ENCODE data around the gene ABCA7.

Gene ABCA7

DNA sequence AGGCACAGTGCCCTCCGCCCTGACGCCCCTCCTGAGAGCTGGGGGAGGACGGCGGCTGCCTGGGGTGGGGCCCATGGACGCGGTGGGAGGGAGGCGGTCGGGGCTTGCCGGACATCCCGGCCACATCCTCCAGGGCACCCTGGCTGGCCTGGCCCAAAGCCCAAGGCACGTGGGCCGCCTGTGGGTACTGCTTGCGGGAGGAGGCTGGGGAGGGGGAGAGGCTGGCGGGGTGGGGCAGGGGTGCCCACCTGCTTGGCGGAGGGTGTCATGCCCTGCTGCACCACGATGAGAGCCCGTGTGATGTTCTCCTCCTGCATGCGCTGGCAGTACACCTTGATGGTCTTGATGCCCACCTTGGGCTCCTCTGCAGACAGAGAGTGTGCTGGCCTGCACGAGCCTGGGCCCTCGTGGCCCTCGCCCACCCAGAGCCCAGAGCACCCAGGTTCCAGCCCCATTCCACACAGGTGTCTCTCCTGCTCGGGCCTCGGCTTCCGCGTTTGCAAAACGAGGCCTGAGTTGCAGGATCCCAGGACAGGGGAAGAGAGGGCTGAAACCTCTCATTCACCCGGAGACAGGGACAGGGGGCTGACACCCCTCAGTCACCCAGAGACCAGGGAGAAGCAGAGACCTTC lies 51.8 kb downstream of the ABCA7 start:
- no peak for DNase-seq

DNA sequence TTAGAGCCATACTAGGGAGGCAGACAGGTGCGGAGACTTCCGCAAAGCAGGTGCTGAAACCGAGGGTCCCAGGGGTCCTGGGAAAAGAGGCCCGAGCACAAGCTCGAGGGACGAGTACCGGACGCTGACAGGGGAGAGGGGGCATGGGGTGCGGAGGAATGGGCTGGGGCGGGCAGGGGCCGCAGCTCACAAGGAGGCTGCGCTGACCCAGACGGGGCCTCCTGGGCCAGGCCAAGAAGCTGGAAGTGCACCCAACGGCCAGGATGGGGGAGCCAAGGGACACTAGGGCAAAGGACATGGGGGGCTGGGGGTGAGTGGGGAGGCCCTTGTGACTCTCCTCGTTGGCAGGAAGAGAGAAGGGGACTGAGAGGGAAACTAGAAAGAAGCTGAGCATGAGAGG lies 53.4 kb downstream of the ABCA7 start:
- DNase-seq: no peak

DNA sequence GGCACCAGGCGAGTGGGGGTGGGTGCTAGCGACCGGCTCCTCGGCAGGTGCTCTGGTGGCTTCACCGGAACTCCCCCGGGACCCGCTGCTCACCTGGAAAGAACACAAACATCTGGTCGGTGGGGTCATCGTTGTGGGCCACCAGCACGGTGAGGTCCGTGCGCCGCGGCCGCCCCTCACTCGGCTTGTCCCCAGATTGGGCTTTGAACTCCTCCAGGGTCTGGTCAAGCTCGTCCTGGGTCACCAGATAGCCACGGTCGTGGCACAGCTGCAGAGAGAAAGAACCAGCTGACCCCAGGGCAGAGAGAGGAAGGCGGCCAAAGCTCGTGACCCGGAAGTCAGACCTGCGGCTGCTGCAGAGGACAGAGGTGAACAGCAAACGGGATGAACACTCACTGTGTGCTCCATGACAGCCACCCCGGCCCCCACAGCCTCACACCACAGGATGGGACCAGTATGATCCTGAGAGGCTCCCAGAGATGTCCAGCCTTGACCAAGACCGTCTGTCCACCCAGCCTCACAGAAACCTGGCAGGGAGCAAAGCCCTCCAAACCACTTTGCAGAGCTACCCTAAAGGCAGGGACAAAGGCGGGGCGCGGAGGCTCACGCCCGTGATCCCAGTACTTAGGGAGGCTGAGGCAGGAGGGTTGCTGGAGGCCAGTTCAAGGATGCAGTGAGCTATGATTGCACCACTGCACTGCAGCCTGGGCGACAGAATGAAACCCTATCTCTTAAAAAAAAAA lies 54.1 kb downstream of the ABCA7 start:
- no peak for DNase-seq

DNA sequence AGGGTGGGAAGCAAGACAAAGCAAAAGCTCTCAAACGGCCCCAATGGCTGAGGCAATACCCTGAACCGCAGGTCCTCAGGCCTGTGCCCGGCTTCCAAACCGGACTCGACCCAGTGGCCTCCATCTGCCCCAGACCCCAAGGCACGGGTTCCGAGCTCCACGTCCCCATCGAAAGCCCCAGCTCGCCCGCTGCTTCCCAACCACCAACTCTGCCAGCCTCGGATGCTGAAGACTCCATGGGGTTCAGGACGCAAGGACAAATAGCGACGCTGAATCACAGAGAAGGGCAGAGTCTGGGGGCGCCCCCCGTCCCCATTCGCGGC lies 54.7 kb downstream of the ABCA7 start:
- DNase-seq: no peak

DNA sequence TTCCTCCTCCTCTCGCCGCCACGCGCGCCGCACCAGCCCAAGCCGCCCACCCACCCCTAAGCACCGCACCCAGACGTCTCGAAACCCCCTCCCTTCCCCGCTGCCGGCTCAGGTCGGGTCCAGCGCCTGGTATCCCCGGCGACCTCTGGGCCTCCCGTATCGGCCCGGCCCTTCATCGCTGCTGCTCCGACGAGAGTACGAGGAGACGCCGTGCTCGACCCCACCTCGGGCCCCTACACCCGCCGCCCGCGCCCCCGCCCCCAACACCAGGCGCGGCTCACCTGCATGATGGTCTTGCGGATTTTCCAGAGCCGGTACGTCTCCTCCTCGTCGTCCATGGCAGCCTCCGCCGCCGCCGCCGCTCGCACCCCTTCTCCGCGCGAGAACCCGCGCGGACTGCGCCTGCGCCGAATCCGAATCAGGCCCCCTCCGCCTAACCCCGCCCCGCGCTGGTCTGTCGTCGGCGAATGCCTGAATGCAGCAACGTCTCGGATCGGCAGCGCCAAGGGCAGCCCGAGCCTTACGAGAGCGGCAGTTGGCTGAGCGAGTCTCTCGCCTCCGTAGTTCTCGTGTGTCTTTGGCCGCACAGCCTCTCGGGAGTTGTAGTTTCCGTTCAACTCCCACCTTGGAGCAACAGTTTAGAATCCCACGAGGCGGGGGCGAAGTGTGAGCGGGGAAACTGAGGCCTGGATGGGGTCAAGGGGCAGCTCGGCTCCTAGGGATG lies 55.2 kb downstream of the ABCA7 start, which contains the start of gene POLR2E:
POLR2E (minus strand) TSS at position 398 of the 724 bp plus-strand sequence; CDS start at position 338, 60 bp downstream.
- peak; percentile 98 for DNase-seq

DNA sequence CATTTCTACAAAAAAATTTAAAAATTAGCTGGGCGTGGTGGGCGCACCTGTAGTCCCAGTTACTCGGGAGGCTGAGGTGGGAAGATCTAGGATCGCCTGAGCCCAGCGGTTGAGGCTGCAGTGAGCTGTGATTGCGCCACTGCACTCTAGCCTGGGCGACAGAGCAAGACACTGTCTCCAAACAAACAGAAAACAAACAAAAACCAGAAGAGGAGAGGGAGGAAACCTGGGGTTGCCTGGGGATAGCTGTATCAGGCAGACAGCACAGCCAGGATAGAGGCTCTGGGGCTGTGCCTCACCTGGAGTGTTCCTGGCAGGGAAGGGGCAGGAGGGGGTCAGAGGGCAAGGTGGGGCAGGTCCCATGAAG lies 57.9 kb downstream of the ABCA7 start:
- DNase-seq: no peak

DNA sequence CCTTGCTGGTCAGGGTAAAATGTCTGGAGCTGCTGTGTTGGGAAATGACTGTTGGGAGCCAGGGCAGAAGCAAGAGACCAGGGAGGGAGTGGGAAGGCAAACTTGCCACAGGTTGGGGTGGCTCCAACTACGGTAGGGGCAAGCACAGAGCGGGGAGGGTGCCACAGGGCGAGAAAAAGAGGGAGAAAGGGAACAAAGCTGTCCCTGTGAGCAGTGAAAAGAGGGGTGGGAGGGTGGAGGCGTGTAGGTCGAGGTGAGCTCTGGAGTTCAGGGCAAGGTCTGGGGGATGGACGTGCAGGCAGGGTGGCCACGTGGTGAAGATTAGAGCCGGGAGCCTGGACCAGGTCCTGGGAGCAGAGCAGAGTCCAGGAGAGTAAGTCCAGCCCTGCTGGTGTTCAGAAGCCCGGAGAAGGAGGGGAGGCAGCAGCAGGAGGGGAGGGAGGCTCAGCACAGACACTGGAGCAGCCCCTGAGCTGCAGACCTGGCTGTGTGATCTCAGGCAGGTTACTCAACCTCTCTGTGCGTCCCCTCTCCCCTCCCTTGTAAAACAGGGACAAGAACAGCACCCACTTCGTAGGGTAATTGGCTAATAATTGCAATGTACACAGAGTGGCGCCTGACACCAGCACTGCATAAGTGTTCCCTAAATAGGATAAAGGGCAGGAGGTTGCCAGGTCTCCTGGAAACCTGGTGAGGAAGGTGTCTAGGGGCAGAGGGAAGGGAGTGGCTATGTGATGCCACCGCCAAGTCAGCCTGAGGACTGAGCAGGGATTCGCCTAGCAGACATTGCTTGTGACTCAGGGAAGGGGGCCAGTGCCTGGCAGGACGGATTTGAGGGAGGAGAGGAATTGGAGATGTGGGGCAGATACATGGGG lies 58.5 kb downstream of the ABCA7 start:
- DNase-seq: no peak

DNA sequence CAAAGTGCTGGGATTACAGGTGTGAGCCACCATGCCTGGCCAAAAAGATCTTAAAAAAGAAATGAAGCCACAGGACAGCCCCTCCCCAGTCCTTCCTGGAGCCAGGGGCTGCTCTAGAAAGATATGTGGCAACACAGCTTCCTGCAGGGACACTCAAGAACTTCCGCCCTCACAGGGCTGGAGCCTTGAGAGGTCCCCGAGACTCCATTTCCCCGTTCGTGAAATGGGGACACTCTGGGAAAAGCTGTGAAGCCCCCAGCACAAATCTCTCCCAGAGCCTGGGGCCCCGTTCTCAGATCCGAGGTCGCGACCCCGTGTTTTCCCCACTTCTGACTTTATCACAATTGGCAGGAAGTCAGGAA lies 61.4 kb downstream of the ABCA7 start:
- no peak for DNase-seq

DNA sequence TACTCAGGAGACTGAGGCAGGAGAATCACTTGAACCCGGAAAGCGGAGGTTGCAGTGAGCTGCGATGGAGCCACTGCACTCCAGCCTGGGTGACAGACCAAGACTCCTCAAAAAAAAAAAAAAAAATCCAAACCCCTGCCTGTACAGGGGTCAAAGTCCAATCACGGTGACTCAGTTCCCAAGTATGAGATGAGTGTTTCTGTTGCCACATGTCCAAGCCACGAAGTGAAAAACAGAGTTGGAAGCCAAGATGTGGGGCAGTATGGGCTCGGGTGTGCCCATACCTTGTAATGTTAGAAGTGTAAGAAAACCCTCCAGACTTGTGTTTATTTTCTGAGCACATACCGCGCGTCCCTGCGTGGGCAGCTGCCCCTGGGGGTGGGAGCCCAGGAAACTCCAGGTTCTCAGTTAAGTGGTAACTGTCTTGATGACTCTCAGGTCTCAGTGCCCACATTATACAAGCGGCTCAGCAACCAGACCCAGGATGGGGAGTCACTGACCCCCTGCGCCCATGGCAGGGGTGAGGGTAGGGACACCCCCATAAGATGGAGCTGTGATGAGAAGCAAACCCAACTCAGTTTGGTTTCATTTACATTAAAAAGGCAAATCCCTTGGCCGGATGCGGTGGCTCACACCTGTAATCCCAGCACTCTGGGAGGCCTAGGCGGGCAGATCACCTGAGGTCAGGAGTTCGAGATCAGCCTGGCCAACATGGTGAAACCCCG lies 62.7 kb downstream of the ABCA7 start:
- no peak for DNase-seq

DNA sequence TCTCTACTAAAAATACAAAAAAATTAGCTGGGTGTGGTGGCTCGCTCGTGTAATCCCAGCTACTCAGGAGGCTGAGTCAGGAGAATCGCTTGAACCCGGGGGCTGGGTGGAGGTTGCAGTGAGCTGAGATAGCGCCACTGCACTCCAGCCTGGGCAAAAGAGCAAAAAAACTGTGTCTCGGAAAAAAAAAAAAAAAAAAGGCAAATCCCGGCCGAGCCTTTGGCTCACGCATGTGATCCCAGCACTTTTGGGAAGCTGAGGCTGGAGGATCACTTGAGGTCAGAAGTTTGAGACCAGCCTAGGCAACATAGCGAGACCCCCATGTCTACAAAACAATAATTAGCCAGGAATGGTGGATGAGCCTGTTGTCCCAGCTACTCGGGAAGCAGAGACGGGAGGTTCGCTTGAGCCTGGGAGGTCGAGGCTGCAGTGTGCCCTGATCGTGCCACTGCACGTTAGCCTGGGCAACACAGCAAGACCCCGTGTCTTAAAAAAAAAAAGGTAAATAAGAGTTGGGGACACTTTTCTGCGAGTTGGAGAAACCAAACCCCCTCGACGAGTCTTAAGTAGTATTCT lies 63.3 kb downstream of the ABCA7 start:
- DNase-seq: no peak

DNA sequence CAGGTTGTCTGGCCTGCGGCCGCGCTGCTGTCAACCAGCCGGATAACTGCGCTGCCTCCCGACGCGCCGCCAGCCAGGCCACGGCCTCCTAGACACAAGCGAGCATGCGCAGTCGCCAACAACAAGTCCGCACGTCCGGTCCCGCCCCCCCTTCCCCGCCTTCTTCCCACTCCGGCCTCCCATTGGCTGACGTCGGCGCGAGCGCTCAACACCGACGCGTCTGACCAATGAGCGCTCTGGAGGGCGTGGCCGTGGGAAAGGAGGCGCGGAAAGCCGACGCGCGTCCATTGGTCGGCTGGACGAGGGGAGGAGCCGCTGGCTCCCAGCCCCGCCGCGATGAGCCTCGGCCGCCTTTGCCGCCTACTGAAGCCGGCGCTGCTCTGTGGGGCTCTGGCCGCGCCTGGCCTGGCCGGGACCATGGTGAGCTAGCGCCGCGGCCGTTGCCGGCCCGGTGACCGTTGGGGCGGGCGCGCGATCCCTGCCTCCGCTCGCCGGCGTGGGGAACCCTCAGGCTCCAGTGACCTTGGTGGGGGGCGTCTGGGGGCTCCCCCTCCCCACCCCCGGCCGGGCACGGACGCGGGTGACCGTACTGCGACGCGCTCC lies 63.9 kb downstream of the ABCA7 start, which contains the start of gene GPX4:
GPX4 (plus strand) TSS at position 287 of the 603 bp plus-strand sequence; CDS start at position 337, 50 bp downstream.
- peak; percentile 99 for DNase-seq

DNA sequence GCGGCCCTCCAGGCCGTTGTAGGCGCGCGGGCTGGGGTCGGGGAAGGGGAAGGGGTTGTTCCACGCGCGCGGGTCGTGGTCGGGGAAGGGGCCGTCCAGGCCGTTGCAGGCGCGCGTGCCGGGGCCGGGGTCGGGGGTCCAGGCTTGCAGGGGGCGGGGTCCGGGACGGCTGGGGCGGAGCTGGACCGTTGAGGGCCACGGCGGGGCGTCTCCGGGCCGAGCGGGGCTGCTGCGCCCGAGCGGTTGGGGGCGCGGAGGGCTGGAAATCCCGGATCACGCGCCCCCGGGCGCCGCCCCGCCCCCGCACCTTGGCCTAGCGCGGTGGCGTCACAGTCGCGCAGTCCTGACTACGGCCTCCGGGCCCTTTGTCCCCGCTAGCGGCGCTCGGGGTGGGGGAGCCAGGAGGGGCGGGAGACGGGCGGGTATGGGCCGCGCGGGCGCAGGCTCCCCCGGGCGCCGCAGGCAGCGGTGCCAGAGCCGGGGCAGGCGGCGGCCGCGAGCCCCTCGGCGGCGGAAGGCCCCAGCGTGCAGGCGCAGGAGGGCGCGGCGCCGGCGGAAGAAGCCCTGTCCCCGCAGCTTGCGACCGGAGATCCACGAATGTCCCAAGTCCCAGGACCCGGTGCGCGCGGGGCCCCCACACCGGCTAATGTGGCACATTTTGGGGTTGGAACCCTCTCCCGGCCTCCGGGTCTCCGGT lies 64.6 kb downstream of the ABCA7 start:
- DNase-seq: peak; percentile 81

DNA sequence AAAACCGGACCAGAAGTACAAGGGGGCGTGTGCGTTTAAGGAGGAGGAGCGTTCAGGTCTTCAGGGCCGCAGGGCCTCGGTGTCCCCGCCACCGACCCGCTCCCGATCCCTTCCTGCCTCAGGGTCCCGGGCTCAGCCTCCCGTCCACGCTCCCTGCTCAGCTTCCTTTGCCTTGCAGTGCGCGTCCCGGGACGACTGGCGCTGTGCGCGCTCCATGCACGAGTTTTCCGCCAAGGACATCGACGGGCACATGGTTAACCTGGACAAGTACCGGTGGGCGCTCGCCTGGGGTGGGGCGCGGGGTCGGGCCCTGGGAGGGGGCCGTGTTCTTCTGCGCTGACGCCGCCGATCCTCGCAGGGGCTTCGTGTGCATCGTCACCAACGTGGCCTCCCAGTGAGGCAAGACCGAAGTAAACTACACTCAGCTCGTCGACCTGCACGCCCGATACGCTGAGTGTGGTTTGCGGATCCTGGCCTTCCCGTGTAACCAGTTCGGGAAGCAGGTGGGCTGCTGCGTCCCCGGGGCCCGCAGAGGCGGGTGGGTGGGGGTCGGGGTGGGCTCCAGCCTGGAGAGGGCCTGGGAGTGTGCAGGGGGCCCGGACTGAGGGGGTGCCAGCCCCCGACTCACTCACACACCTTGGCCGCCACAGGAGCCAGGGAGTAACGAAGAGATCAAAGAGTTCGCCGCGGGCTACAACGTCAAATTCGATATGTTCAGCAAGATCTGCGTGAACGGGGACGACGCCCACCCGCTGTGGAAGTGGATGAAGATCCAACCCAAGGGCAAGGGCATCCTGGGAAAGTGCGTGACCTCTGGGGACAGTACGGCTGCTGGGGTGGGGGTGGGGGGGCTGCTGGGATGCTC lies 65.3 kb downstream of the ABCA7 start:
- DNase-seq: no peak

DNA sequence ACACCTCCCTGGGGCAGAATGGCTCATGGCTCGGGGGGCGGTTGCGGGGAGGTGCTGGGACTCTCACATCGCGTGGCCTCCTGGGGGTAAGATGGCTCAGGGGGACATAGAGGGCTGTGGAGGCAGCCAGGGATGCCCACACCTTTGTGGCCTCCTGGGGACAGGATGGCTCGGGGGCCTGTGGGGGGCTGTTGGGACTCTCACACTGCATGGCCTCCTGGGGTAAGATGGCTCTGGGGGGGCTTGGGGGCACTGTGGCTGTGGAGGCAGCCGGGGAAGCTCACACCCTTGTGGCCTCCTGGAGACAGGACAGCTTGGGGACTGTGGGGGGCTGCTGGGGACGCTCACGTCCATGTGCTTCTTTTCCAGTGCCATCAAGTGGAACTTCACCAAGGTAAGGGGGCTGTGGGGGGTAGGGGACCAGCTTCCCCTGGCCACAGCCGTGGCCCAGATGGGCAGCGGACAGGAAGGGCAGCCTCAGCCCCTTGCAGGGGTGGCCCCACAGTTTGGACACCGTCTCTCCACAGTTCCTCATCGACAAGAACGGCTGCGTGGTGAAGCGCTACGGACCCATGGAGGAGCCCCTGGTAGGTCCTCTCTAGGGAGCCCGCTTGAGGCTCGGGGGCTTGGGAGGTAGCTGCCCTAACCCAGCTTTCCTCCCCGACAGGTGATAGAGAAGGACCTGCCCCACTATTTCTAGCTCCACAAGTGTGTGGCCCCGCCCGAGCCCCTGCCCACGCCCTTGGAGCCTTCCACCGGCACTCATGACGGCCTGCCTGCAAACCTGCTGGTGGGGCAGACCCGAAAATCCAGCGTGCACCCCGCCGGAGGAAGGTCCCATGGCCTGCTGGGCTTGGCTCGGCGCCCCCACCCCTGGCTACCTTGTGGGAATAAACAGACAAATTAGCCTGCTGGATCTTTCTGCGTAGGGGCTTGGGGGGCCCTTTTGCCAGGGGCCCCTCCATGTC lies 66.2 kb downstream of the ABCA7 start:
- DNase-seq: no peak

DNA sequence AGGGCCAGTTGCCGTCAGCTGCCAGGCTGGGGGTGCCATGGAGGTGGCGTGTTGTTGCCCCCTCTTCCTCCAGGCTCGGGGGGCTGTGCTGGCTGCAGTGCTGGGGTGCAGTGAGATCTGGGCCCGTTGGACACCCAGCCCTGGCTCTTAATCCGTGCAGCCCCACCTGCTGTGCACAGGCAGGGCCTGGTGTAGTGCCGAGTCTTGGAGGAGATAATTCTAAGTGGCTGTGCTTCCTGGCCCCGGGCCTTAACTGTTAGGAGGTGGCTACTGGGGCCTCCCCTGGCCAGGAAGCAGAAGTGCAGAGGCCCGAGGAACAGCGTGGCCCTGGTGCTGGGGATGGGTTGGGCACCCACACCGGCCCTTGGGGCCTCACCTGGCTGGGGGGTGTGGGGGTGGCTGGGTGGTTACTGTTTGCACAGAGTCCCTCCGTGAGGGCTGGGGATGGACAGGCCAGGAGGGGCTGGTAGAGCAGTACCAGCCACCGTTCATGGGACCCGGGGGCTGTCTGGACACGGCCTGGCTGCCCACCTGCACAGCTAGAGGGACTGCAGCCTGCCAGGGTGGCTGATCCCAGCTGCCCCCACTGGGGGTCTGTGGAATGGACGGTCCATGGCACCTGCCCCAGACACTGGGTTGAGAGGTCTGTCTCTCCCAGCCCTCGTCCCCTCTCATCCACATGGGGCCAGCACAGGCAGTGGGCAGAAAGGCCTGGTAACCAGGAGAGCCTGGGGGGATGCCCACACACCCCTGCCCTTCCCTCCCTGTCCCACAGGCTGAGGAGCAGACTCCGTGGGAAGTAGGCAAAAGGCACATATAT lies 67.1 kb downstream of the ABCA7 start:
- DNase-seq: no peak

DNA sequence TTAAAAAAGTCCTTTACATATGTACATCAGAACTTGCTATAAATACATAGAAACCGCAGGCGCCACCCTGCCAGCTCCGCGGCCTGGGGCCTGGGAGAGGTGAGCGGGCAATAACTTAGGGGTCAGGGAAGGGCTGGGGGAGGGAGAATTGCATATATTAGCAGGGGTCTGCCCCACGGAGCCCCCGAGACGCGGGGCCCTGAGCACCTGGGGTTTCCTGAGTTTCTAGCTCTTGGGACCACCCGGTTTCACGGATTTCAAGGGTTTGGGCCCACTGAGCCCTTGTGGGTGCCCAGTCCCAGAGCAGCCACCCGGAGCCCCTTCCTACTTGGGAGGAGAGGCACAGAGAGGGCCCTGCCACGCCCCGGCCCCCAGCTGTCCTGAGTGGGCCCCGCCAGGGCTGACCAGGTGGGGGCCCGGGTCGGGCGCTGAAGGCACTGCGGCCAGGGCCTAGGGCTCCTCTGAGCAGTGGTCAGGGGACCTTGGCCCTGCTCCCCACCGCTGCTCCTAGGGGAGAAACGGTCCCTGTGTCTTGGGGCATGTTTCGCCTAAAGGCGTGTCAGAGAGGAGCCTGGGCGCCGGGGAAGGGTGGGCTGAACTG lies 67.9 kb downstream of the ABCA7 start:
- no peak for DNase-seq

DNA sequence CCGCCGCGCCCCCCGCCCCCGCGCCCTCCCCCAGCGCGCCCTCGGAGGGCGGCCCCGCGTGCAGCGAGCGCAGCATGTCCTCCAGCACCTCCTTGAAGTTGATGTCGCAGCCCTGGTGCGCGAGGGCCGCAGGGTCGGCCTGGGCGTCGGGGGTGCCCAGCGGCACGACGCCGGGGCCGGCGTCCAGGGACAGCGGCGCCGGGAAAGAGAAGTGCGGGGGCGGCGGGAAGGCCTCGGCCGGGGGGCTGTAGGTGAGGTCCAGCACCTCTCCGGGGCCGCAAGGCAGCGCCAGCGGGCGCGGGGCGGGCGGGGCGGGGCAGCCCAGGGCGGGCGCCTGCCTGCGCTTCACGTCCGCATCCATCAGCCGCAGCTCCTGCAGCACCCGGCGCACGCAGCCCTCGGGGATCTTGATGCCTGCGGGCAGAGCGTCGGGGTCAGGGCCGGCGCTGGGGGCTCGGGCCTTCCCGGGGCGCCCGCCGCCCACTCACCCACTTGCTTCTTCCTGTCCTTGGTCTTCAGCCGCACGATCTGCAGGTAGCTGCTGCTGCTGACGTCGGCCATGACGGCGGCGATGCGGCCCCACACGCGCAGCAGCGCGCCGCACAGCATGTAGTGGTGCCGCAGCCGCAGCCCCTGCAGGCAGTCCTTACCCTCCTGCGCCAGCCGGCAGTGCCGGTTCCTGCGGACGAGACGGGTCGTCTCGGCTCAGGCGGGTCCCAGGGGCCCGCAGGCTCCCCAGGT lies 68.6 kb downstream of the ABCA7 start:
- no peak for DNase-seq
